Astrocyte of the spinal cord (primary cell): ENCODE results near the gene CSE1L.

ENCODE experiments used
- DNase-seq: peaks from one replicate; pipeline ENCODE4 v3.0.0; 2011; ENCODE audit warnings: low read depth, low spot score
- H3K4me3 ChIP-seq: 2 replicates; pipeline ENCODE4 v1.5.1; 2011; ENCODE audit warnings: low read depth, mild to moderate bottlenecking, low read length, moderate library complexity
- in situ Hi-C: cut with HindIII; loops from 2 replicates; pipeline ENCODE4 v1.10.0; 2017; ENCODE audit warnings: low sequenced_read_pairs
- TF ChIP-seq, protein P1 (sequence below): IDR thresholded peaks from 2 replicates; pipeline ENCODE4 v1.5.1; 2012; ENCODE audit warnings: low read depth, mild to moderate bottlenecking, low read length, inconsistent platforms

Gene CSE1L

DNA sequence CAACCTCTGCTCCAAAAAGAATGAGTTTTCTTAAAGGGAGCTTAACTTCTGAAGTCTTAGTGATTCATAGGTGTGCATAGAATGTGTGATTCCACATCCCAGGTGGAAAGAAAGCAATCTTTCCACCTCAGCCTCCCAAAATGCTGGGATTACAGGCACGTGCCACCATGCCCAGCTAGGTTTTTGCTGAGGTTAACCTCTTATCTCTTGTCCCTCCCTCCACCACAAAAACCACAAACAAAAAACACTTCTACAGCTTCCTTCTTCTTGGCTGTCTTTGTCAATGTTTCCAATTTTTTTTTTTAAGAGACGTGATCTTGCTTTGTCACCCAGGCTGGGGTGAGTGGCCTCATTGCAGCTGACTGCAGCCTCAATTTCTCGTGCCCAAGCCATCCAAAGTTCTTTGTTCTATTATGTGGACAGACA is 8.1 kb upstream of the CSE1L start:
- in situ Hi-C loops, result no loop called here
- no peak for DNase-seq
- no peak overlapping the region for H3K4me3 ChIP-seq
- TF ChIP-seq, protein P1, sequence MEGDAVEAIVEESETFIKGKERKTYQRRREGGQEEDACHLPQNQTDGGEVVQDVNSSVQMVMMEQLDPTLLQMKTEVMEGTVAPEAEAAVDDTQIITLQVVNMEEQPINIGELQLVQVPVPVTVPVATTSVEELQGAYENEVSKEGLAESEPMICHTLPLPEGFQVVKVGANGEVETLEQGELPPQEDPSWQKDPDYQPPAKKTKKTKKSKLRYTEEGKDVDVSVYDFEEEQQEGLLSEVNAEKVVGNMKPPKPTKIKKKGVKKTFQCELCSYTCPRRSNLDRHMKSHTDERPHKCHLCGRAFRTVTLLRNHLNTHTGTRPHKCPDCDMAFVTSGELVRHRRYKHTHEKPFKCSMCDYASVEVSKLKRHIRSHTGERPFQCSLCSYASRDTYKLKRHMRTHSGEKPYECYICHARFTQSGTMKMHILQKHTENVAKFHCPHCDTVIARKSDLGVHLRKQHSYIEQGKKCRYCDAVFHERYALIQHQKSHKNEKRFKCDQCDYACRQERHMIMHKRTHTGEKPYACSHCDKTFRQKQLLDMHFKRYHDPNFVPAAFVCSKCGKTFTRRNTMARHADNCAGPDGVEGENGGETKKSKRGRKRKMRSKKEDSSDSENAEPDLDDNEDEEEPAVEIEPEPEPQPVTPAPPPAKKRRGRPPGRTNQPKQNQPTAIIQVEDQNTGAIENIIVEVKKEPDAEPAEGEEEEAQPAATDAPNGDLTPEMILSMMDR, result no peak

DNA sequence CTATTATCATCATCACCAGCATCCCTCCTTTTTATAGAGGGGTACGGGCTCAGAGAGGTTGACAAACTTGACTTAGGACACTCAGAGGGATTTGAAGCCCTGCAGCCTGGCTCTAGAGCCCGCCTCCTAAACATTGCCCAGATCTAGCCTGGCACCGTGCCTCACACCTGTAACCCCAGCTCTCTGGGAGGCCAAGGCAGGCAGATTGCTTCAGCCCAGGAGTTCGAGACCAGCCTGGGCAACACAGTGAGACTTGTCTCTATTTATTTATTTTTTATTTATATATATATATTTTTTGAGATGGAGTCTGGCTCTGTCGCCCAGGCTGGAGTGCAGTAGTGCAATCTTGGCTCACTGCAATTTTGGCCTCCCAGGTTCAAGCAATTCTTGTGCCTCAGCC is 6.3 kb upstream of the CSE1L start:
- TF ChIP-seq, protein P1, result no peak

DNA sequence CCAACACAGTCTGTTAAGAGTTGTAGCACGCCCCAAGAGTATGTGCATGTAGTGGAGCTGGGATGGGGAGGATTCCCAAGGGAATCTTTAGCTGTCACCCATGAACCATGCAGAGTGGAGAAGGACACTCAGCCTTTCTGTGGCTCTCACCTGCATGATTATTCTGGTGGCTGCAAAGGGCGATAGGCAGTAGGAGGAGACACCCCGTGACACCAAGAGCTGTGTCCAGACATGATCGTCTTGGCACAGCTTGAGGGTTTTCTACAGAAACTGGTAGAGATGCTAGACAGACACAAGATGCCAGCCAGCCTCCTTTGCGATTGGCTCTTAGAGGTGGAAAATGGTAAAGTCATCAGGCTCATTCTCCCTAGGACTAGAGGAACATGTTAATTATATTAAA is 3.1 kb upstream of the CSE1L start:
- no peak overlapping the region for H3K4me3 ChIP-seq
- DNase-seq, result no peak
- in situ Hi-C loops, result no loop called here
- TF ChIP-seq, protein P1, result no peak

More for the DNA sequence above, 6.3 kb upstream of the CSE1L start:
- in situ Hi-C loops, result no loop called here
- no peak for DNase-seq
- H3K4me3 ChIP-seq, result no peak overlapping the region

DNA sequence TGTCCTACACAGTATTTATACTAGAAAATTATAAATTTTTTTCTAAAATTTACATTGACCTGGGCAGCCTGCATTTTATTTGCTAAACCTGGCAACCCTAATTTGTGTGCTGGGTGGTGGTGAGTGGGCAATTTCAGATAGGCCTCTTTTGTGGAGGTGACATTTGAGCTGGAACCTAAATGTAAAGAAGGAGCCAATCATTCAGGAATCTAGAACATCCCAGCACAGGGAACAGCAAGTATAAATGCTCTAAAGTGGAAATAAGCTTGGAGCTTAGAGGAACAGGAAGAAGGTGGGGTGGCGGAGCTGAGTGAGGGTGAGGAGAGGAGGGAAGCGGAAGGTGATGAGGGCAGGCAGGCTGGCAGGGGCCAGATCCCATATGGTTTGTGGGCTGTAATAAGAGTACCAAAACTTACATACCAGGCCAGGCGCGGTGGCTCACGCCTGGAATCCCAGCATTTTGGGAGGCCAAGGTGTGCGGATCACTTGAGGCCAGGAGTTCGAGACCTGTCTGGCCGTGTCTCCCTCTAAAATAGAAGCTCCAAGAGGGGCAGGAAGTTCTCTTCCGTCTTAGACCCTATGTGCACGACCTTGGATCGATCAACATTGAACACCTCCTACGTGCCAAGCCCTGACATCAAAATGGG is 549 bp upstream of the CSE1L start:
- peak overlapping the region; percentile 94 for H3K4me3 ChIP-seq
- in situ Hi-C loops, result no loop called here
- DNase-seq, result no peak
- TF ChIP-seq, protein P1, result no peak

DNA sequence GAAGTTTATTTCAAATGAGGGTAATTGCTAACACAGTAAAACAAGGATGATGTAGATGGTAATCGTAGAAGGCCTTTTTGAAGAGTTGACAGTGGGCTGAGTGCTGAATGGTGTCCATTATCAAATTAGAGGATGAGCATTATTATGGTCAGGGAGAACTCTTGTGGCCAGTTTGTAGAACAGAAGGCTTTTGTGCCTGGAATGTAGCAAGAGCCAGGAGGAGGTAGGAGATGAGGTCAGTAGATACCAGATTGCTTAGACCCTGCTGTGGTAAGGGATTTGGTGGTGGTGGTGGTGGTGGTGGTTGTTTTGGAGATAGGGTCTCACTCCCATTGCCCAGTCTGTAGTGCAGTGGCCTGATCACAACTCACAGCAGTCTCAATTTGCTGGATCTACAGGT is 6.2 kb downstream of the CSE1L start:
- no peak for DNase-seq
- TF ChIP-seq, protein P1, result no peak
- H3K4me3 ChIP-seq, result no peak overlapping the region
- in situ Hi-C loops, result no loop called here

DNA sequence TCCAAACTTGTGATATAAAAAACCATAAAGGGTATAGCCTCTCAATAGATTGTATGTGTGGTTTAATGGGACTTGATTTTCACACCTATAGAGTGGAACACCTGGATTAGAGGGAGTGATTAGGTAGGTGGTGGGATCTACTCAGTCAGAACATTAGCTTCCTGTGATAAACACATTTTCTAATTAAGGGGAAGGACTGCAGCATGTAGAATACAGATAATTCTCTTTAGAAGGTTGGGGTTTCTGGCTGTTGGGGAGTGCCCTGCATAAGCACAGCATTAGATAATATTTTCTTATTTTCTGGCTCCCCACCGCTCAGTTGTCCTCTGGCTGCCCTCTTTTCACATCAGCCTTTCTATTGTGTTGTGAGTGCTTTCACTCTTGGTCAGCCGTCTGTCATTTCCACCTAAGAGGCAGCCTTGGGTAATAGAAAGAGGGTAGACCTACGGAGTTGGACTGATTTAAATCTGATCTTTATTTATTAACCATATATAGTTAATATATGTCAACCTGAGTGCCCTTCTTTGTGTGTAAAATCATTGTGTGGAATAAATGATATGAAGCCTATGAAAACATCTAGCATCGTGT is 8.0 kb downstream of the CSE1L start:
- TF ChIP-seq, protein P1, result no peak
- H3K4me3 ChIP-seq, result no peak overlapping the region
- DNase-seq, result no peak
- in situ Hi-C loops, result no loop called here
